Measurements from ENCODE around the gene RAP2C. TPM values are rescaled to one million over a fixed set of nuclear protein-coding genes. Genes with fewer than 3 reads are reported as not detected.

RAP2C gene
- total RNA-seq, 4 donors from 2014 or later, result 7.0 to 143 (median 38.4) TPM

DNA sequence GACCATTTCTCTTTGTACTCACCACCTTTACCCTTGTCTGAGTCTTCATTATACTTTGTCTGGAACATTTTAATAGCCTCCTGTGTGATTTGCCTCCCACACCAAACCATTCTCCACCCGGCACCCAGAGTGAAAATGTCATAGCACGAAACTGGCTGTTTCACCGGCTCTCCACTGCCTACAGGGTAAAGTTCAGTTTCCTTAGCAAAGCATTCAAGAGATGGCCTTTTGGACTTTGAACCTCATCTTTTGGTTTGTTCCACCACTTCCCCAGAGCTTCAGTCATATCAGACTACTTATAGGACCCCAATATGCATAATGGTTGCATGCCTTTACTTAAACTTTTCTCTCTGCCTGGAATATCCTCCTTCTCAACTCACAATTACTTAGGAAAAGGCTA, 38.3 kb downstream of the RAP2C start:
- 67% methylated on average over 3 of the region's 3 CpGs; no CpG with 5 or more reads in 1 of the 2 donors for WGBS, 2 donors (ENCODE audit: low coverage in 1 of 2)
- H3K9me3 ChIP-seq, result no peaks in the 10 kb centered on the region
- H3K4me1 ChIP-seq, result no peaks in the 10 kb centered on the region
- DNase-seq, result no peak
- TF ChIP-seq EP300 (IDR thresholded peaks at IDR 0.05; ENCODE audit: low read depth), result no peak
- TF ChIP-seq, protein P1, sequence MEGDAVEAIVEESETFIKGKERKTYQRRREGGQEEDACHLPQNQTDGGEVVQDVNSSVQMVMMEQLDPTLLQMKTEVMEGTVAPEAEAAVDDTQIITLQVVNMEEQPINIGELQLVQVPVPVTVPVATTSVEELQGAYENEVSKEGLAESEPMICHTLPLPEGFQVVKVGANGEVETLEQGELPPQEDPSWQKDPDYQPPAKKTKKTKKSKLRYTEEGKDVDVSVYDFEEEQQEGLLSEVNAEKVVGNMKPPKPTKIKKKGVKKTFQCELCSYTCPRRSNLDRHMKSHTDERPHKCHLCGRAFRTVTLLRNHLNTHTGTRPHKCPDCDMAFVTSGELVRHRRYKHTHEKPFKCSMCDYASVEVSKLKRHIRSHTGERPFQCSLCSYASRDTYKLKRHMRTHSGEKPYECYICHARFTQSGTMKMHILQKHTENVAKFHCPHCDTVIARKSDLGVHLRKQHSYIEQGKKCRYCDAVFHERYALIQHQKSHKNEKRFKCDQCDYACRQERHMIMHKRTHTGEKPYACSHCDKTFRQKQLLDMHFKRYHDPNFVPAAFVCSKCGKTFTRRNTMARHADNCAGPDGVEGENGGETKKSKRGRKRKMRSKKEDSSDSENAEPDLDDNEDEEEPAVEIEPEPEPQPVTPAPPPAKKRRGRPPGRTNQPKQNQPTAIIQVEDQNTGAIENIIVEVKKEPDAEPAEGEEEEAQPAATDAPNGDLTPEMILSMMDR (IDR thresholded peaks at IDR 0.05), result no peak
- TF ChIP-seq POLR2AphosphoS5 (IDR thresholded peaks at IDR 0.05), result no peak
- TF ChIP-seq POLR2A (IDR thresholded peaks at IDR 0.05), result no peak
- in situ Hi-C loops (cut with MboI; ENCODE audit: low pct_ligation_motif_present in 1 of 4, low pct_unique_long_range_greater_than_20kb in 1 of 4, low sequenced_read_pairs in 3 of 4) (no loop called here), intact Hi-C loops (cut with DNase I; ENCODE audit: low total_unique reads) (no loop called here)
- no peak overlapping the region for H3K4me3 ChIP-seq
- H3K27ac ChIP-seq, result no peak overlapping the region
- H3K36me3 ChIP-seq, result no peaks in the 10 kb centered on the region
- no peaks in the 10 kb centered on the region for H3K27me3 ChIP-seq

DNA sequence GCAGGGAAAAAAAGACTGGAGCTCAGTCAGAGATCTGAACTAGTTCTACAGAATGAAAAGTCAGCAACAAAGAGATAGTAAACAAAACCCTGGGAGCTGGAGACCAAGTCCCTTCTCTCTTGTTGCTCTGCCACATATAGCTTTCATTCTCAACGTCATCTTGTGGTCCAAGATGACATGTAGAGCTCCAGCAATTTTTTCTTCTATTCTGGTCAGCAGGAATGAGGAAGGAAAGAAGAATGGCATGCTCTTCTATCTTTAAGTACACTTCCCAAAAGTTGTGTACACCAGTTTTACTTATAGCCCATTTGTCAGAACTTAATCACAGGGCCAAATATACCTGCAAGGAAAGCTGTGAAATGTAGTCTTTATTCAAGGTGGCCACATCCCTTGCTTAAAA, 45.6 kb downstream of the RAP2C start:
- H3K27me3 ChIP-seq, result no peaks in the 10 kb centered on the region
- DNase-seq, result no peak
- no peaks in the 10 kb centered on the region for H3K4me1 ChIP-seq
- no peak overlapping the region for H3K4me3 ChIP-seq
- WGBS, 2 donors (ENCODE audit: low coverage in 1 of 2), result 44 to 67% methylated on average over 1 of the region's 1 CpG
- no peak overlapping the region for H3K27ac ChIP-seq
- intact Hi-C loops (cut with DNase I; ENCODE audit: low total_unique reads), result no loop called here
- H3K9me3 ChIP-seq, result no peaks in the 10 kb centered on the region
- in situ Hi-C loops (cut with MboI; ENCODE audit: low pct_ligation_motif_present in 1 of 4, low pct_unique_long_range_greater_than_20kb in 1 of 4, low sequenced_read_pairs in 3 of 4), result no loop called here
- TF ChIP-seq POLR2A (IDR thresholded peaks at IDR 0.05), result no peak
- TF ChIP-seq POLR2AphosphoS5 (IDR thresholded peaks at IDR 0.05), result no peak
- no peak for TF ChIP-seq EP300 (IDR thresholded peaks at IDR 0.05; ENCODE audit: low read depth)
- TF ChIP-seq, protein P1 (IDR thresholded peaks at IDR 0.05), result no peak
- no peaks in the 10 kb centered on the region for H3K36me3 ChIP-seq

DNA sequence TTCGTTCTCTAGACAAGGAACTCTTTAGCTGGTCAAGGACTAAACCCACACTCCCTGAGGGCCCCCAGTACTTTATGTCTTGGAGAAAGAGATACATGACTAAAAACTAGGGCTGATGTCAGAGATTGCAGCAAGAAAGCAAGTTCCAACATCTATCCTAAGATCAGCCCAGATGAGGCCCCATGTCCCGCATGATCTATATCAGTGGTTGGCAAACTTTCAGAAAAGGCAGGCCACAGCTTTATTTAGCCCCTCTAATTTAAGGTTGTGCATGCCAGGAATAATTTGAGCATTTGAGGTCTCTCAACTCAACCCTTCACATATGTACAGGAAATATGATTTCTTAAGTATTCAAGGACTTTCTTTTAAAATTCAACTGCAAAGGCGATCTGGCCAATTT, 47.4 kb downstream of the RAP2C start:
- in situ Hi-C loops (cut with MboI; ENCODE audit: low pct_ligation_motif_present in 1 of 4, low pct_unique_long_range_greater_than_20kb in 1 of 4, low sequenced_read_pairs in 3 of 4) (no loop called here), intact Hi-C loops (cut with DNase I; ENCODE audit: low total_unique reads) (no loop called here)
- DNase-seq, result no peak
- no peaks in the 10 kb centered on the region for H3K4me1 ChIP-seq
- WGBS, 2 donors (ENCODE audit: low coverage in 1 of 2), result 87 to 100% methylated on average over 1 to 3 of the region's 3 CpGs
- H3K27ac ChIP-seq, result no peak overlapping the region
- TF ChIP-seq POLR2AphosphoS5 (IDR thresholded peaks at IDR 0.05) (no peak), EP300 (IDR thresholded peaks at IDR 0.05; ENCODE audit: low read depth) (no peak), POLR2A (IDR thresholded peaks at IDR 0.05) (no peak)
- TF ChIP-seq, protein P1 (IDR thresholded peaks at IDR 0.05), result no peak
- H3K9me3 ChIP-seq, result no peaks in the 10 kb centered on the region
- no peak overlapping the region for H3K4me3 ChIP-seq
- H3K27me3 ChIP-seq, result no peaks in the 10 kb centered on the region
- H3K36me3 ChIP-seq, result no peaks in the 10 kb centered on the region

DNA sequence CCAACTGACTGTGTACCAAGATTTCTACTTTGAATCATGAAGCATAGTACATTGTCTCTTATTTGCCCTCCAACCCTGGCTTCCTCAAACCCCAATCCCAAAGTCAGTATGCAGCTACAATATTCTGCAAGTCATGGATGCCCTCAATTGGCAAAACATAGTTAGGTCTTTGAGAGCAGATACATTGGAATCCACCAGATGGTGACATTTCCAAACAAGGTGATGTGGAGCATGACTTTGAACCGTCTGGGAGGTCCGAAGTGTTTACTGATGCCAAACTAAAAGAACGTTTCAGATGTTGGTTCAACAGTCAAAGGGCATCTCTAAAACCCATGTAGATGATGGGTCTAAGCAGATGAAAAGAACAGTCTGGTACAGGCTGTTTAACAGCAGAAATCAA, 47.8 kb downstream of the RAP2C start:
- H3K27ac ChIP-seq, result no peak overlapping the region
- intact Hi-C loops (cut with DNase I; ENCODE audit: low total_unique reads), result no loop called here
- no peaks in the 10 kb centered on the region for H3K9me3 ChIP-seq
- no peaks in the 10 kb centered on the region for H3K4me1 ChIP-seq
- in situ Hi-C loops (cut with MboI; ENCODE audit: low pct_ligation_motif_present in 1 of 4, low pct_unique_long_range_greater_than_20kb in 1 of 4, low sequenced_read_pairs in 3 of 4), result no loop called here
- no peak for DNase-seq
- no peak for TF ChIP-seq POLR2A (IDR thresholded peaks at IDR 0.05)
- H3K4me3 ChIP-seq, result no peak overlapping the region
- H3K36me3 ChIP-seq, result no peaks in the 10 kb centered on the region
- H3K27me3 ChIP-seq, result no peaks in the 10 kb centered on the region
- 56% methylated on average over 3 of the region's 3 CpGs; no CpG with 5 or more reads in 1 of the 2 donors for WGBS, 2 donors (ENCODE audit: low coverage in 1 of 2)

DNA sequence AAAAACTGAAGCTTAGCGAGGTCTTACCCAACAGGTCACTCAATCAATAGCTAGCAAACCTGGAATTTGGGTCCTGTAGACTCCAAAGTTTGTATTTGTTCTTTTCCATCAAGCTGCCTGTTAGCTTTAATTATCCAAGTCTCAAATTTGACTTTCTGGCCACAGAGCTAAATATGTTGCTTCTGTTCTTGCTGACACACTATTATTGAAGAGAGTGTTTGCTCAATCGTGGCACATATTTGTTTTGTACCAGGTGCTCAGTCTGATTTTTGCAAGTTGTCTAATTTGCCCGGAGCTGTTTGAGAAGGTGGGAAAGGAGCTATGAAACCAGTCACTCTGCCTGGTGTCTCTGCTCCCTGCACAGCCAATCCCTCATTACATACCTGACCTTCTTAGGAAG, 49.7 kb downstream of the RAP2C start:
- WGBS, 2 donors (ENCODE audit: low coverage in 1 of 2), result 52% methylated on average over 3 of the region's 3 CpGs; no CpG with 5 or more reads in 1 of the 2 donors
- DNase-seq, result no peak
- Histone ChIP-seq H3K9me3 (no peaks in the 10 kb centered on the region), H3K27ac (no peak overlapping the region), H3K36me3 (no peaks in the 10 kb centered on the region), H3K4me3 (no peak overlapping the region), H3K27me3 (no peaks in the 10 kb centered on the region), H3K4me1 (no peaks in the 10 kb centered on the region)
- intact Hi-C loops (cut with DNase I; ENCODE audit: low total_unique reads) (no loop called here), in situ Hi-C loops (cut with MboI; ENCODE audit: low pct_ligation_motif_present in 1 of 4, low pct_unique_long_range_greater_than_20kb in 1 of 4, low sequenced_read_pairs in 3 of 4) (no loop called here)
- TF ChIP-seq, protein P1 (IDR thresholded peaks at IDR 0.05), result no peak
- TF ChIP-seq EP300 (IDR thresholded peaks at IDR 0.05; ENCODE audit: low read depth) (no peak), POLR2AphosphoS5 (IDR thresholded peaks at IDR 0.05) (no peak), POLR2A (IDR thresholded peaks at IDR 0.05) (no peak)

Data from transverse colon (tissue), 4 donors.